Natural killer cell (primary cell): ENCODE data around the gene DSC2. TPM values are rescaled to one million over a fixed set of nuclear protein-coding genes. Genes with fewer than 3 reads are reported as not detected.

Experiments
- ATAC-seq, 3 donors: fragments of 150-1000 bp in 2 of 3; fragments of 200-7000 bp in 1 of 3; cut with Tn5 transposase; 1 replicate in 1 of 3; 2 replicates in 2 of 3; pipeline ENCODE4 v1.10.0; 2021; ENCODE audit warnings: mild to moderate bottlenecking in 2 of 3, moderate library complexity in 2 of 3
- DNase-seq, 2 donors: peaks; one replicate each; pipeline versions ENCODE4 v3.0.0 to v3.0.0-alpha.2; 2013 to 2021; ENCODE audit warnings: mixed read lengths in 1 of 2
- H3K27ac ChIP-seq: one replicate; pipeline ENCODE4 v1.5.1; 2013; ENCODE audit warnings: mild to moderate bottlenecking, low read length
- H3K27me3 ChIP-seq: one replicate; pipeline ENCODE4 v1.6.1; 2013; ENCODE audit warnings: low read length; ENCODE audit not compliant: control insufficient read depth, insufficient read depth
- H3K36me3 ChIP-seq: one replicate; pipeline ENCODE4 v1.6.1; 2013; ENCODE audit warnings: low read length; ENCODE audit not compliant: control insufficient read depth, insufficient read depth
- H3K4me1 ChIP-seq: one replicate; pipeline ENCODE4 v1.6.1; 2013; ENCODE audit warnings: low read length; ENCODE audit not compliant: control insufficient read depth, insufficient read depth
- H3K4me3 ChIP-seq: one replicate; pipeline ENCODE4 v1.5.1; 2013; ENCODE audit warnings: low read length
- H3K9me3 ChIP-seq: one replicate; pipeline ENCODE4 v1.6.1; 2013; ENCODE audit warnings: low read length; ENCODE audit not compliant: control insufficient read depth, insufficient read depth
- H3K27ac Mint-ChIP-seq, 2 donors: one replicate each; pipeline ENCODE4 v1.8.0; 2022; ENCODE audit warnings: mild to moderate bottlenecking in 2 of 2, mixed read lengths in 2 of 2, moderate library complexity in 1 of 2
- H3K27me3 Mint-ChIP-seq, 2 donors: one replicate each; pipeline ENCODE4 v1.8.0; 2022; ENCODE audit warnings: low read depth in 2 of 2, mixed read lengths in 2 of 2
- H3K36me3 Mint-ChIP-seq: one replicate; pipeline ENCODE4 v1.8.0; 2022; ENCODE audit warnings: mixed read lengths
- H3K4me1 Mint-ChIP-seq, 2 donors: one replicate each; pipeline ENCODE4 v1.8.0; 2022; ENCODE audit warnings: mixed read lengths in 2 of 2
- H3K4me3 Mint-ChIP-seq: one replicate; pipeline ENCODE4 v1.8.0; 2022; ENCODE audit warnings: mild to moderate bottlenecking, moderate library complexity, mixed read lengths
- H3K9me3 Mint-ChIP-seq, 2 donors: one replicate each; pipeline ENCODE4 v1.8.0; 2022; ENCODE audit warnings: mixed read lengths in 2 of 2
- CTCF ChIP-seq: fragments of 200-600 bp; IDR thresholded peaks from one replicate; pipeline ENCODE4 v1.8.0; 2022; ENCODE audit warnings: antibody characterized with exemption
- WGBS: methylation state at CpG from one replicate; pipeline ENCODE4 v1.1.7; 2013; ENCODE audit warnings: missing lambda C conversion rate; ENCODE audit not compliant: insufficient coverage; 5-methylcytosine and 5-hydroxymethylcytosine counted together
- intact Hi-C: fragments of 100-400 bp; cut with micrococcal nuclease; formaldehyde crosslinking; loops from one replicate; pipeline ENCODE4 v1.14.2; 2022
- total RNA-seq, 4 donors: library from RNA; stranded (reverse); fragments of 120-200 nt in 1 of 4; gene quantifications; one replicate each; pipeline versions ENCODE4 v1.2.3 to v1.2.4, GENCODE V29; 2013 to 2022

DSC2 gene
- total RNA-seq, 3 donors from 2014 or later (not counting 1 experiment from before 2014, with no cell fraction given), result 0.32 to 0.40 TPM; not detected in 1

- 14% methylated on average over 1 of the region's 1 CpG for WGBS
- ATAC-seq, result no peak
- H3K9me3 Mint-ChIP-seq, result peaks cover 9 to 19% of the 10 kb centered on the region in 2 donors
Measured at GRCh38 chr18:31077878-31078277, 24.3 kb downstream of the DSC2 start.

GRCh38 chr18:31072175-31072574 lies 30.0 kb downstream of the DSC2 start:
- Histone ChIP-seq H3K36me3 (no peaks in the 10 kb centered on the region), H3K27me3 (no peaks in the 10 kb centered on the region), H3K27ac (no peak overlapping the region), H3K4me3 (no peak overlapping the region), H3K4me1 (no peaks in the 10 kb centered on the region), H3K9me3 (no peaks in the 10 kb centered on the region)
- no peaks in the 10 kb centered on the region for H3K27me3 Mint-ChIP-seq
- no peaks in the 10 kb centered on the region for H3K4me1 Mint-ChIP-seq
- intact Hi-C loops, result no loop called here
- no peak for TF ChIP-seq CTCF
- WGBS, result 89% methylated on average over 3 of the region's 4 CpGs
- no peak overlapping the region for H3K27ac Mint-ChIP-seq
- ATAC-seq, result no peak
- peaks cover 9 to 16% of the 10 kb centered on the region in 2 donors for H3K9me3 Mint-ChIP-seq
- H3K36me3 Mint-ChIP-seq, result no peaks in the 10 kb centered on the region
- H3K4me3 Mint-ChIP-seq, result no peak overlapping the region
- no peak for DNase-seq

More at GRCh38 chr18:31077878-31078277, 24.3 kb downstream of the DSC2 start:
- Histone ChIP-seq H3K27me3 (no peaks in the 10 kb centered on the region), H3K27ac (no peak overlapping the region), H3K9me3 (peaks cover 3% of the 10 kb centered on the region), H3K4me3 (no peak overlapping the region), H3K36me3 (no peaks in the 10 kb centered on the region), H3K4me1 (no peaks in the 10 kb centered on the region)
- H3K27me3 Mint-ChIP-seq, result no peaks in the 10 kb centered on the region
- no peak overlapping the region for H3K27ac Mint-ChIP-seq
- H3K4me1 Mint-ChIP-seq, result no peaks in the 10 kb centered on the region
- DNase-seq, result no peak
- intact Hi-C loops, result no loop called here
- TF ChIP-seq CTCF, result no peak
- H3K4me3 Mint-ChIP-seq, result no peak overlapping the region
- H3K36me3 Mint-ChIP-seq, result no peaks in the 10 kb centered on the region

DNA sequence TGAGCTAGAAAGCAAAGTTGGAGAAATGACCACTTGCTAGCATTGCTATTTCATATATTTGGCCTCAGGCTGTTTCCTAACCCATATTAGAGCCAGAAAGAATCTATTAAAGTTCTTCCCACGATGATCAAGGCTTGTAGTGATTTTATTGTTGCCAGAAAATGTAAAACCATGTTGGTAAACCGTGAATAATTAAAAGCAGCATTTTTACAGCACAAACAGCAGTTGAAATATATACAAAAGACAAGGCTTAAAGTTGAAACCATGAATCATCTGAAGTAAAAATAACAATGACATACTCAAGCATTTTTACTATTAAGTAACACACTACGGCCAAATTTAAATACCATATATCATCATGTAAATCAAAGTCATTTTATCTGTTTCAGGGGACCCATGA lies 32.0 kb downstream of the DSC2 start:
- H3K27me3 ChIP-seq, result no peaks in the 10 kb centered on the region
- Mint-ChIP-seq H3K36me3 (no peaks in the 10 kb centered on the region), H3K4me1 (no peaks in the 10 kb centered on the region), H3K27ac (no peak overlapping the region), H3K4me3 (no peak overlapping the region), H3K27me3 (no peaks in the 10 kb centered on the region), H3K9me3 (peaks cover 9 to 11% of the 10 kb centered on the region in 2 donors)
- intact Hi-C loops, result no loop called here
- WGBS, result 100% methylated on average over 2 of the region's 3 CpGs
- no peaks in the 10 kb centered on the region for H3K9me3 ChIP-seq
- ATAC-seq, result no peak
- no peak for TF ChIP-seq CTCF
- no peak overlapping the region for H3K27ac ChIP-seq
- H3K36me3 ChIP-seq, result no peaks in the 10 kb centered on the region
- H3K4me3 ChIP-seq, result no peak overlapping the region
- no peaks in the 10 kb centered on the region for H3K4me1 ChIP-seq
- no peak for DNase-seq

- DNase-seq, result no peak
- H3K27ac ChIP-seq, result no peak overlapping the region
- no peak overlapping the region for H3K4me3 Mint-ChIP-seq
- peaks cover 6 to 11% of the 10 kb centered on the region in 2 donors for H3K9me3 Mint-ChIP-seq
- no peaks in the 10 kb centered on the region for H3K9me3 ChIP-seq
- H3K4me1 Mint-ChIP-seq, result no peaks in the 10 kb centered on the region
- H3K36me3 Mint-ChIP-seq, result no peaks in the 10 kb centered on the region
- no peaks in the 10 kb centered on the region for H3K27me3 ChIP-seq
- no peak overlapping the region for H3K27ac Mint-ChIP-seq
- intact Hi-C loops, result no loop called here
- no peaks in the 10 kb centered on the region for H3K36me3 ChIP-seq
- TF ChIP-seq CTCF, result no peak
- no peak for ATAC-seq
- H3K4me1 ChIP-seq, result no peaks in the 10 kb centered on the region
- no peak overlapping the region for H3K4me3 ChIP-seq
- WGBS, result no CpG with 5 or more reads among the region's 1 CpG
- no peaks in the 10 kb centered on the region for H3K27me3 Mint-ChIP-seq
Measured at GRCh38 chr18:31066266-31066665, 36.0 kb downstream of the DSC2 start.
